GM12878 (cell line): ENCODE results near the gene CPSF4. TPM values are rescaled to one million over a fixed set of nuclear protein-coding genes. Genes with fewer than 3 reads are reported as not detected.
A peak's percentile ranks its signal among the peaks of the same experiment; 100 is the strongest.

Experiments used
- ATAC-seq: fragments of 200-7000 bp; cut with Tn5 transposase; 3 replicates; pipeline ENCODE4 v1.9.1; 2020; ENCODE audit warnings: mild to moderate bottlenecking, moderate library complexity
- BruUV-seq: library from RNA; stranded (reverse); fragments of 400-500 nt; replicated peaks from 2 replicates; lab custom pipeline; 2021; lab: Mats Ljungman, UMichigan
- CTCF ChIA-PET: fragments of 300-600 bp; sonication (Branson Sonifier 250); formaldehyde crosslinking; extraction: SDS; loops from one replicate; lab custom pipeline; 2021; ENCODE audit warnings: inconsistent platforms; lab: Yijun Ruan, JAX
- POLR2A ChIA-PET: fragments of 350-600 bp; formaldehyde crosslinking; extraction: SDS; loops from one replicate; lab custom pipeline; 2021; ENCODE audit warnings: inconsistent platforms; lab: Charles Lee
- RAD21 ChIA-PET: fragments of 300-600 bp; sonication (Branson Sonifier 250); formaldehyde crosslinking; loops from one replicate; lab custom pipeline; 2023; ENCODE audit warnings: antibody characterized with exemption; ENCODE audit not compliant: unreplicated experiment; lab: Charles Lee
- SMC1A ChIA-PET: fragments of 300-600 bp; sonication (Branson Sonifier 250); formaldehyde crosslinking; loops from one replicate; lab custom pipeline; 2023; ENCODE audit not compliant: unreplicated experiment, uncharacterized antibody; lab: Charles Lee
- DNase-seq: peaks from one replicate; pipeline ENCODE4 v3.0.0-alpha.2; 2011; ENCODE audit warnings: low read depth, low spot score
- FAIRE-seq: peaks from 3 replicates; lab custom pipeline; 2011; peaks lifted over from hg19 to GRCh38; lab: Jason Lieb, UNC
- H2AFZ ChIP-seq: 2 replicates; pipeline ENCODE4 v1.6.0; 2011; ENCODE audit warnings: low read depth, low read length, control low read depth; ENCODE audit not compliant: control insufficient read depth
- H3K27ac ChIP-seq: 2 replicates; pipeline ENCODE4 v1.5.1; 2011; ENCODE audit warnings: control low read depth; ENCODE audit not compliant: control insufficient read depth, insufficient read depth
- H3K27me3 ChIP-seq, 2 experiments: replicated peaks in 1 of 2; 2 replicates each; pipeline versions ENCODE4 v1.6.0 to v1.6.1; 2011; ENCODE audit warnings: low read length in 1 of 2; ENCODE audit not compliant: control insufficient read depth in 2 of 2, insufficient read depth in 2 of 2
- H3K36me3 ChIP-seq, 2 experiments: 2 replicates each; pipeline ENCODE4 v1.5.1; 2011; ENCODE audit warnings: low read length in 1 of 2; ENCODE audit not compliant: control insufficient read depth in 2 of 2, insufficient read depth in 2 of 2
- H3K4me1 ChIP-seq: 2 replicates; pipeline ENCODE4 v1.6.1; 2011; ENCODE audit warnings: mild to moderate bottlenecking, low read length, moderate library complexity, mixed read lengths; ENCODE audit not compliant: control insufficient read depth, insufficient read depth
- H3K4me2 ChIP-seq: 2 replicates; pipeline ENCODE4 v1.6.0; 2011; ENCODE audit warnings: control low read depth; ENCODE audit not compliant: control insufficient read depth, insufficient read depth
- H3K4me3 ChIP-seq: fragments of 200-600 bp; sonication (generic); 2 replicates; pipeline ENCODE4 v1.5.1; 2016
- H3K79me2 ChIP-seq: 2 replicates; pipeline ENCODE4 v1.6.0; 2011; ENCODE audit warnings: low read length; ENCODE audit not compliant: control insufficient read depth, insufficient read depth
- H3K9ac ChIP-seq: 2 replicates; pipeline ENCODE4 v1.8.0; 2011; ENCODE audit warnings: low read length, control low read depth, mixed read lengths; ENCODE audit not compliant: control insufficient read depth, insufficient read depth
- H3K9me3 ChIP-seq: replicated peaks from 3 replicates; pipeline ENCODE4 v1.5.1; 2011; ENCODE audit warnings: mild to moderate bottlenecking, low read length; ENCODE audit not compliant: control insufficient read depth, insufficient read depth
- H4K20me1 ChIP-seq: 2 replicates; pipeline ENCODE4 v1.6.0; 2011; ENCODE audit not compliant: control insufficient read depth, insufficient read depth
- CTCF ChIP-seq, 3 experiments: IDR thresholded peaks in 2 of 3; conservative IDR thresholded peaks in 1 of 3; 2 replicates each; pipeline ENCODE4 v1.5.1; 2011; ENCODE audit warnings: low read depth in 3 of 3, low read length in 3 of 3, mild to moderate bottlenecking in 3 of 3, control low read depth in 2 of 3, moderate library complexity in 2 of 3, inconsistent platforms in 1 of 3, mixed read lengths in 1 of 3; ENCODE audit not compliant: control insufficient read depth in 2 of 3, insufficient read depth in 1 of 3; ENCODE audit errors: extremely low read depth in 1 of 3
- MLLT1 ChIP-seq: fragments of 450-650 bp; IDR thresholded peaks from 2 replicates; pipeline ENCODE4 v1.6.1; 2016; ENCODE audit warnings: mild to moderate bottlenecking
- MYC ChIP-seq: IDR thresholded peaks from 2 replicates; pipeline ENCODE4 v1.6.1; 2011; ENCODE audit warnings: mild to moderate bottlenecking, low read length, moderate library complexity, inconsistent platforms; ENCODE audit not compliant: insufficient read depth, insufficient replicate concordance, insufficient read length, severe bottlenecking
- ZBTB11 ChIP-seq: fragments of 450-650 bp; formaldehyde crosslinking; IDR thresholded peaks from 2 replicates; pipeline ENCODE4 v1.5.0; 2022; ENCODE audit warnings: mild to moderate bottlenecking, missing genetic modification characterization
- WGBS: methylation state at CpG from one replicate; pipeline ENCODE4 v1.1.6; 2016; ENCODE audit warnings: low lambda C conversion rate; ENCODE audit not compliant: insufficient replicate concordance, insufficient coverage; ENCODE audit errors: missing lambda C conversion rate; 5-methylcytosine and 5-hydroxymethylcytosine counted together
- in situ Hi-C: fragments of 300-500 bp; cut with MboI; formaldehyde crosslinking; loops from 9 replicates; pipeline ENCODE4 v1.14.3; 2018; ENCODE audit warnings: mixed read lengths
- intact Hi-C: fragments of 100-400 bp; cut with micrococcal nuclease; formaldehyde crosslinking; loops from one replicate; pipeline ENCODE4 v1.14.2; 2022; ENCODE audit not compliant: unreplicated experiment
- polyA plus RNA-seq, 11 experiments: library from polyadenylated mRNA; depleted of rRNA in 4 of 11; unstranded in 6 of 11; stranded (reverse) in 5 of 11; fragments of >200 nt; fragmentation: Nextera tagmentation in 4 of 11; fragmentation: Illumina TruSeq in 1 of 11; extraction: Ambion mirVana in 4 of 11; extraction: Trizol in 1 of 11; gene quantifications; 1 replicate in 1 of 11; 2 replicates in 10 of 11; pipeline versions ENCODE4 v1.2.1 to v1.2.3, GENCODE V29; 2011 to 2016; ENCODE audit warnings: inconsistent platforms in 2 of 11, missing spikeins in 2 of 11, low read depth in 1 of 11
- total RNA-seq, 4 experiments: library from RNA; depleted of rRNA in 3 of 4; stranded (reverse); fragments of >200 nt in 3 of 4; fragmentation: Illumina TruSeq in 1 of 4; extraction: Trizol in 1 of 4; gene quantifications; 2 replicates each; pipeline versions ENCODE4 v1.2.1 to v1.2.3, GENCODE V29; 2013 to 2021

The CPSF4 gene
- total and polyA plus RNA-seq, 10 of the 15 experiments (the other 5 are each of a cell fraction or from before 2014, with no cell fraction given): 13.6 to 70.1 (median 45.0) TPM

GRCh38 chr7:99459087-99459486, 20.3 kb downstream of the CPSF4 start:
- peaks cover 28 to 30% of the 10 kb centered on the region in 2 experiments for H3K36me3 ChIP-seq
- 57% methylated on average over 8 of the region's 8 CpGs for WGBS
- no peaks in the 10 kb centered on the region for H3K4me1 ChIP-seq
- ATAC-seq (peak; percentile 85), FAIRE-seq (peak; percentile 56), DNase-seq (no peak)
- CTCF ChIA-PET: interaction anchor here (1.0 kb wide), 1 partner anchor 15 kb away, joined by 4 read pairs; no protein-coding TSS in a partner anchor
- H4K20me1 ChIP-seq: no peaks in the 10 kb centered on the region
- intact Hi-C loops: no loop called here
- H3K9me3 ChIP-seq: no peaks in the 10 kb centered on the region
- peaks cover 35% of the 10 kb centered on the region for H3K79me2 ChIP-seq
- BruUV-seq: no TSS peak
- no peaks in the 10 kb centered on the region for H3K27me3 ChIP-seq
- H3K4me3 ChIP-seq: no peak overlapping the region
- no peak overlapping the region for H3K27ac ChIP-seq
- TF ChIP-seq ZBTB11 (CRISPR knock-in tag) (no peak), MYC (no peak), MLLT1 (no peak), CTCF (IDR thresholded peaks at IDR 0.05 in 2 of 3, conservative IDR thresholded peaks at IDR 0.05 in 1 of 3; ENCODE audit: control insufficient read depth in 2 of 3, extremely low read depth in 1 of 3, insufficient read depth in 1 of 3, low read depth in 3 of 3, low read length in 3 of 3) (peak; percentile 28 to 56 (median 56))
- SMC1A ChIA-PET: no interaction called here
- no peak overlapping the region for H2AFZ ChIP-seq
- no peak overlapping the region for H3K4me2 ChIP-seq
- H3K9ac ChIP-seq: no peak overlapping the region
- POLR2A ChIA-PET: interaction anchor here (0.7 to 0.9 kb wide), 2 partner anchors 21 to 87 kb away, joined by 3 to 4 read pairs; no protein-coding TSS in a partner anchor
- RAD21 ChIA-PET: no interaction called here
- in situ Hi-C loops: no loop called here
